ENCODE results near the gene GPRIN1. TPM values are rescaled to one million over a fixed set of nuclear protein-coding genes. Genes with fewer than 3 reads are reported as not detected.

Gene GPRIN1
- total RNA-seq, 1 donor from 2014 or later, result 17.3 TPM

- TF ChIP-seq CTCF (IDR thresholded peaks at IDR 0.05; ENCODE audit: insufficient read depth, low read length, poor library complexity, severe bottlenecking), result no peak
- Histone ChIP-seq H3K27me3 (ENCODE audit: control insufficient read depth, insufficient read depth, low read length) (peaks cover 33% of the 10 kb centered on the region), H3K4me3 (ENCODE audit: low read depth, low read length) (no peak overlapping the region), H3K36me3 (ENCODE audit: control insufficient read depth, insufficient read depth, low read length) (no peaks in the 10 kb centered on the region)
- DNase-seq (ENCODE audit: low read depth), result no peak
Measured at GRCh38 chr5:176619569-176620332, 9.8 kb upstream of the GPRIN1 start.

GRCh38 chr5:176619203-176619568, 9.2 kb upstream of the GPRIN1 start:
- peaks cover 33% of the 10 kb centered on the region for H3K27me3 ChIP-seq (ENCODE audit: control insufficient read depth, insufficient read depth, low read length)
- no peaks in the 10 kb centered on the region for H3K36me3 ChIP-seq (ENCODE audit: control insufficient read depth, insufficient read depth, low read length)
- DNase-seq (ENCODE audit: low read depth), result peak; percentile 57
- peak; percentile 52 for TF ChIP-seq CTCF (IDR thresholded peaks at IDR 0.05; ENCODE audit: insufficient read depth, low read length, poor library complexity, severe bottlenecking)
- no peak overlapping the region for H3K4me3 ChIP-seq (ENCODE audit: low read depth, low read length)

GRCh38 chr5:176618783-176619182, 8.8 kb upstream of the GPRIN1 start:
- no peak for TF ChIP-seq CTCF (IDR thresholded peaks at IDR 0.05; ENCODE audit: insufficient read depth, low read length, poor library complexity, severe bottlenecking)
- Histone ChIP-seq H3K36me3 (ENCODE audit: control insufficient read depth, insufficient read depth, low read length) (no peaks in the 10 kb centered on the region), H3K4me3 (ENCODE audit: low read depth, low read length) (no peak overlapping the region), H3K27me3 (ENCODE audit: control insufficient read depth, insufficient read depth, low read length) (peaks cover 32% of the 10 kb centered on the region)
- no peak for DNase-seq (ENCODE audit: low read depth)

GRCh38 chr5:176616511-176616910, 6.6 kb upstream of the GPRIN1 start:
- no peak for DNase-seq (ENCODE audit: low read depth)
- peaks cover 26% of the 10 kb centered on the region for H3K27me3 ChIP-seq (ENCODE audit: control insufficient read depth, insufficient read depth, low read length)
- H3K4me3 ChIP-seq (ENCODE audit: low read depth, low read length), result no peak overlapping the region
- no peak for TF ChIP-seq CTCF (IDR thresholded peaks at IDR 0.05; ENCODE audit: insufficient read depth, low read length, poor library complexity, severe bottlenecking)
- H3K36me3 ChIP-seq (ENCODE audit: control insufficient read depth, insufficient read depth, low read length), result no peaks in the 10 kb centered on the region

- no peak for DNase-seq (ENCODE audit: low read depth)
- peaks cover 10% of the 10 kb centered on the region for H3K27me3 ChIP-seq (ENCODE audit: control insufficient read depth, insufficient read depth, low read length)
- TF ChIP-seq CTCF (IDR thresholded peaks at IDR 0.05; ENCODE audit: insufficient read depth, low read length, poor library complexity, severe bottlenecking), result no peak
- H3K4me3 ChIP-seq (ENCODE audit: low read depth, low read length), result no peak overlapping the region
- H3K36me3 ChIP-seq (ENCODE audit: control insufficient read depth, insufficient read depth, low read length), result no peaks in the 10 kb centered on the region
Measured at GRCh38 chr5:176614805-176615478, 5.0 kb upstream of the GPRIN1 start.

All from kidney epithelial cell (primary cell).